ENCODE measurements around the gene PTPRA. TPM values are rescaled to one million over a fixed set of nuclear protein-coding genes. Genes with fewer than 3 reads are reported as not detected.

PTPRA gene
- total RNA-seq, 1 experiment from 2014 or later, result 29.3 TPM

DNA sequence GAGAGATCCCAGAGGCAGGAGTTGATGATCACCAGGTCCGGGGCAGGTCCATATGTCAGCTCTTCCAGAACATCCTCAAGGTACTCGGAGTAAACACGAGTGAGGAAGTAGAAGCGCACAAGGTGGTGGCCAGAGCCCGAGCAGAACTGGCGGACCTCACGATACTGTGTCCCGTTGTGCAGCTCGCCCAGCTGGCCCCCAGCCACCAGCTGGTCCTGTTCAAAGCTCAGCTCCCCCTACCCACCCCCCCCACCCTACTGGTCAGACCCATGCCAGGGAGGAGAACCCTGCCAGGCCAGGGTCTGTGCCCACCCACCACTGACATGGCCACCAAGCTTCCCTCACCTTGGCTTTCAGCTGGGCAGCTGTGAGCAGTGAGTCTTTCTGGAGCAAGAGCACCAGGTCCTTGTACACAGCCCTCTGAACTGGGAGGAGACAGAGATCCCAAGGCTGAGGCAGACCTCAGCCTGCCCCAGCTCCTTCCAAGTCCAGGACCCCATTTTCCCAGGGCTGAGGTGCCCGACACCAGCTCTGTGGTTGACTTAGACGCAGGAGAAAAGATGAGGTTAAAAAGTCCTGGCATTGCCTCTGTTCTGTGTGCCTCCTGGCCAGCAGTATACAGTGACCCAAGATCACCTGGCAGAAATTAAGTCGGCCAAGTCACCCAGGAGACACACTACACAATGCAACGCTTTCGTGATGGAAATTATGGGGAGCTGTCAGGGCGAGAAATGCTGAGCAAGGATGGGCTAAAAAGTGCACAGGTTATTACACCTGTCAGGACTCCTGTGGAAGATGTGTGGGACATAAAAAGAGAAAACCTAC, 34.2 kb upstream of the PTPRA start:
- H3K36me3 Mint-ChIP-seq (ENCODE audit: insufficient read depth, unreplicated experiment), result peaks cover 13% of the 10 kb centered on the region
- H3K27ac Mint-ChIP-seq (ENCODE audit: low read depth, unreplicated experiment), result no peak overlapping the region
- peaks cover 7% of the 10 kb centered on the region for H3K4me1 Mint-ChIP-seq (ENCODE audit: insufficient read depth, unreplicated experiment)
- ChIA-PET POLR2A (interaction anchor here (0.6 to 2.7 kb wide), 9 partner anchors 9 to 369 kb away, joined by 3 to 15 read pairs (median 4); partner anchors contain the start of gene PTPRA), CTCF (interaction anchor here (0.6 to 0.7 kb wide), 2 partner anchors 12 to 86 kb away, joined by 3 to 4 read pairs; no protein-coding TSS in a partner anchor)
- TF ChIP-seq, protein P1, sequence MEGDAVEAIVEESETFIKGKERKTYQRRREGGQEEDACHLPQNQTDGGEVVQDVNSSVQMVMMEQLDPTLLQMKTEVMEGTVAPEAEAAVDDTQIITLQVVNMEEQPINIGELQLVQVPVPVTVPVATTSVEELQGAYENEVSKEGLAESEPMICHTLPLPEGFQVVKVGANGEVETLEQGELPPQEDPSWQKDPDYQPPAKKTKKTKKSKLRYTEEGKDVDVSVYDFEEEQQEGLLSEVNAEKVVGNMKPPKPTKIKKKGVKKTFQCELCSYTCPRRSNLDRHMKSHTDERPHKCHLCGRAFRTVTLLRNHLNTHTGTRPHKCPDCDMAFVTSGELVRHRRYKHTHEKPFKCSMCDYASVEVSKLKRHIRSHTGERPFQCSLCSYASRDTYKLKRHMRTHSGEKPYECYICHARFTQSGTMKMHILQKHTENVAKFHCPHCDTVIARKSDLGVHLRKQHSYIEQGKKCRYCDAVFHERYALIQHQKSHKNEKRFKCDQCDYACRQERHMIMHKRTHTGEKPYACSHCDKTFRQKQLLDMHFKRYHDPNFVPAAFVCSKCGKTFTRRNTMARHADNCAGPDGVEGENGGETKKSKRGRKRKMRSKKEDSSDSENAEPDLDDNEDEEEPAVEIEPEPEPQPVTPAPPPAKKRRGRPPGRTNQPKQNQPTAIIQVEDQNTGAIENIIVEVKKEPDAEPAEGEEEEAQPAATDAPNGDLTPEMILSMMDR (IDR thresholded peaks at IDR 0.05; ENCODE audit: unreplicated experiment), result no peak
- intact Hi-C loops (cut with micrococcal nuclease), result no loop called here
- no peaks in the 10 kb centered on the region for H3K9me3 Mint-ChIP-seq (ENCODE audit: unreplicated experiment)
- H3K4me3 Mint-ChIP-seq (ENCODE audit: unreplicated experiment), result peak overlapping the region; percentile 82
- no peak for DNase-seq (ENCODE audit: unreplicated experiment)
- BruUV-seq (replicated peaks), result TSS peak; percentile 33
- H3K27me3 Mint-ChIP-seq (ENCODE audit: insufficient read depth, unreplicated experiment), result no peaks in the 10 kb centered on the region

DNA sequence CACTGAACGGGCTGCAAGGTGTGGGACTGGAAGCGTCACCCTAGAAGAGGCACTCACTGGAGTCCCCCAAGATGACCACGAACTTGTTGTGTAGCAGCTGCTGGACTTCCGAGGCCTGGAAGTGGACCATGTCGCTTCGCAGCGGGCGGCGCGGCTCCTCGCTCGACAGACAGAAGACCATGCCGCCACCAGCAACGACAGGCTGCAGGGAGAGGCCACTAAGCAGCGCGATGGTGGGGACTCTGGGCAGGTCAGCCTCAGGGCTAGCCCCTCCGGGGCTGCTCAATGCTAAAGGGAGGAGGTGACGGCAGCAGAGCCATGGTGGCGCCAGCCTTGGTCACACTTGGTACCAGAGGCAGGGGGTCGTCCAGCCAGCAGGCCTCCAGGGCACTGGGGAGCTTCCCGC, 33.5 kb upstream of the PTPRA start:
- CTCF ChIA-PET, result no interaction called here
- H3K36me3 Mint-ChIP-seq (ENCODE audit: insufficient read depth, unreplicated experiment), result peaks cover 13% of the 10 kb centered on the region
- peaks cover 12% of the 10 kb centered on the region for H3K4me1 Mint-ChIP-seq (ENCODE audit: insufficient read depth, unreplicated experiment)
- H3K4me3 Mint-ChIP-seq (ENCODE audit: unreplicated experiment), result peak overlapping the region; percentile 82
- H3K27ac Mint-ChIP-seq (ENCODE audit: low read depth, unreplicated experiment), result peak overlapping the region; percentile 76
- TF ChIP-seq, protein P1 (IDR thresholded peaks at IDR 0.05; ENCODE audit: unreplicated experiment), result no peak
- intact Hi-C loops (cut with micrococcal nuclease), result no loop called here
- BruUV-seq (replicated peaks), result no TSS peak
- POLR2A ChIA-PET, result interaction anchor here (0.6 to 2.7 kb wide), 16 partner anchors 9 to 370 kb away, joined by 3 to 17 read pairs (median 4); partner anchors contain the start of genes IDH3B and NOP56
- H3K9me3 Mint-ChIP-seq (ENCODE audit: unreplicated experiment), result no peaks in the 10 kb centered on the region
- DNase-seq (ENCODE audit: unreplicated experiment), result no peak
- H3K27me3 Mint-ChIP-seq (ENCODE audit: insufficient read depth, unreplicated experiment), result no peaks in the 10 kb centered on the region

DNA sequence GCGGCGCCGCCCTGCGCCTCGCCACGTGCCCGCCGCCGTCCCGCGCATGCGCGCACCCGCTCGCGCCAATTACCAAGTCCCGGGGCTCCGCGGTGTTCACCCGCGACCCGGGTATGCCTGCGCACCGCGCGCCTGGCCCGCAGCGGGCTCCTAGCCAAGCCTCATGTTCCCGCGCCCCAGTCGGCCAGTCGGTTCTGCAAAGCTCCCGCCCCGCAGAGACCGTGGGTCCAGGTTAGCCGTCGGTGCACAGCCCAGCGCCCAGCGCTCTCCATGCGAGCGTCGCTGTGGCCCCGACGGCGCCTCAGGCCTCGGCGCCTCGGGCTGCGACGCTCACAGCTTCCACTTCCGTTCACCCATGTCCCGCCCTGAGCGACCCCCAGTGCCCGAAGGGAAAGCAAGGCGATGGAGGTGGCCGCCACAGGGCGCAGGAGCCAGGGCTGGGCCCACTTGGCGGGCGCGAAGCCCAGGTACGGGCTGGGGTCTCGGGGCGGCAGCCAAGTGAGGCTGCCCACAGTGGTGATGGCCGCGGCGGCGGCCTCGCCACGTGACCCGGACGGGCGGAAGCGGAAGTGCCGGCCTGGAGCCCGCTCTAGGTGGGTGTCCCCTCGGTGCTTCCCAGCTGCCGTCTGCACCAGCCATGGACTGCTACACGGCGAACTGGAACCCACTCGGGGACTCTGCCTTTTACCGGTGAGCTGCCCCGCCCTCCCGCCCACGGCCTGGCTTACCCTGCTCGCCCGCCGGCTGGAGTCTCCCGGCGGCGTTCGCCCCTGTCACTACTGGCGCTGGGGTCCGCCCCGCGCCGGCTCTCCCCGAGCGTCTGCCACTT, 32.9 kb upstream of the PTPRA start, which contains the start of the genes PCED1A and VPS16:
Gene PCED1A, minus strand, starts transcription at position 518 of the 829 bp plus-strand sequence. CDS start 743 bp downstream, outside the sequence.
Gene VPS16, plus strand, starts transcription at position 608 of the 829 bp plus-strand sequence. Its CDS starts 30 bp downstream, at position 638.
- POLR2A ChIA-PET, result interaction anchor here (0.6 to 2.7 kb wide), 19 partner anchors 8 to 474 kb away, joined by 3 to 17 read pairs (median 4); partner anchors contain the start of genes IDH3B and NOP56
- peaks cover 13% of the 10 kb centered on the region for H3K36me3 Mint-ChIP-seq (ENCODE audit: insufficient read depth, unreplicated experiment)
- peak within 1 kb of the TSS; percentile 82 for H3K4me3 Mint-ChIP-seq (ENCODE audit: unreplicated experiment)

More for the DNA sequence above, 32.9 kb upstream of the PTPRA start, which contains the start of the genes PCED1A and VPS16:
- CTCF ChIA-PET, result interaction anchor here (0.6 kb wide), 1 partner anchor 317 kb away, joined by 4 read pairs; no protein-coding TSS in a partner anchor
- Mint-ChIP-seq H3K4me1 (ENCODE audit: insufficient read depth, unreplicated experiment) (peaks cover 12% of the 10 kb centered on the region), H3K27me3 (ENCODE audit: insufficient read depth, unreplicated experiment) (no peaks in the 10 kb centered on the region), H3K27ac (ENCODE audit: low read depth, unreplicated experiment) (peak within 1 kb of the TSS; percentile 76), H3K9me3 (ENCODE audit: unreplicated experiment) (no peaks in the 10 kb centered on the region)
- DNase-seq (ENCODE audit: unreplicated experiment), result peak; percentile 77
- TF ChIP-seq, protein P1 (IDR thresholded peaks at IDR 0.05; ENCODE audit: unreplicated experiment), result no peak
- BruUV-seq (replicated peaks), result no TSS peak
- intact Hi-C loops (cut with micrococcal nuclease), result no loop called here
